GM21447 (cell line): Measurements from ENCODE around the gene GNG4.
"Not testable (repeated sequence)": the region's sequence is repeated elsewhere in the genome, so short reads cannot be mapped to it uniquely, and the experiment has no call there.

Experiments
- ATAC-seq: cut with Tn5 transposase; IDR thresholded peaks from one replicate; pipeline ENCODE4 v1.9.1; 2021; ENCODE audit not compliant: unreplicated experiment

GNG4 gene

GRCh38 chr1:235650341-235651169, 971 bp upstream of the GNG4 start:
- ATAC-seq: no peak

- ATAC-seq: peak; percentile 66
These were observed 623 bp downstream of the GNG4 start for GRCh38 chr1:235648954-235649367.

- no peak for ATAC-seq
These were observed 1.1 kb downstream of the GNG4 start for GRCh38 chr1:235648407-235648907.

GRCh38 chr1:235647537-235647936, 2.0 kb downstream of the GNG4 start:
- ATAC-seq: not testable (repeated sequence)

- no peak for ATAC-seq
These were observed 3.1 kb downstream of the GNG4 start for GRCh38 chr1:235646463-235646862.

GRCh38 chr1:235644693-235645305, 4.8 kb downstream of the GNG4 start:
- ATAC-seq: no peak

GRCh38 chr1:235643837-235644692, 5.5 kb downstream of the GNG4 start:
- ATAC-seq: no peak

- ATAC-seq: no peak
These were observed 6.6 kb downstream of the GNG4 start for GRCh38 chr1:235642943-235643371.

GRCh38 chr1:235642011-235642942, 7.3 kb downstream of the GNG4 start:
- peak; percentile 58 for ATAC-seq

GRCh38 chr1:235640580-235640979, 9.0 kb downstream of the GNG4 start:
- no peak for ATAC-seq

GRCh38 chr1:235639226-235640205, 10.1 kb downstream of the GNG4 start:
- ATAC-seq: no peak

- not testable (repeated sequence) for ATAC-seq
These were observed 11.0 kb downstream of the GNG4 start for GRCh38 chr1:235638612-235639011.

GRCh38 chr1:235637756-235638534, 11.6 kb downstream of the GNG4 start:
- ATAC-seq: no peak

- no peak for ATAC-seq
These were observed 13.5 kb downstream of the GNG4 start for GRCh38 chr1:235635938-235636662.

GRCh38 chr1:235632506-235633401, 16.8 kb downstream of the GNG4 start:
- no peak for ATAC-seq

- ATAC-seq: no peak
These were observed 17.8 kb downstream of the GNG4 start for GRCh38 chr1:235631816-235632215.
